ENCODE results near the gene SGIP1. TPM values are rescaled to one million over a fixed set of nuclear protein-coding genes. Genes with fewer than 3 reads are reported as not detected.

SGIP1 gene
- total RNA-seq, 1 experiment from 2014 or later: 1.6 TPM

DNA sequence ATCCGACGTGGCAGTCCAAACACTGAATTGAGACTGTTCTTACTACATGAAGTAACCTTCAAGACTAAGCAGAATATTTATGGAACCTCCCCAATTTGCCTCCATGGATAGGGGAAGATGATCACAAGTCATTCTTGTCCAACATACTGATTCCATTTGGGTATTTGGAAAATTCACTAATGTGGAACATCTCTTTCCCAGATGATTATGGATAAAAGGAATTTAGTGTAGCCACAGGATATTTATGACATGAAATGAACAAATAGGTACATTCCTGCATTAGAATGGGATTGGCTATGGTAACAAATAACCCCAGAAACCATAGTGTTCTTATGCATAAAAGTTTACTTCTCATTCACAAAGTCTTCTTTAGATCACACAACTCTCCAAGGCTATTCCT is 40.2 kb upstream of the SGIP1 start:
- DNase-seq (ENCODE audit: low spot score): no peak
- ChIA-PET CTCF (no interaction called here), POLR2A (ENCODE audit: low non-redundant PET) (no interaction called here)
- Histone ChIP-seq H3K4me1 (ENCODE audit: insufficient read depth, low read length, poor library complexity, severe bottlenecking) (no peaks in the 10 kb centered on the region), H3K27me3 (replicated peaks; ENCODE audit: insufficient read depth, low read depth, low read length, poor library complexity) (no peaks in the 10 kb centered on the region), H3K9me3 (ENCODE audit: low read depth, low read length, poor library complexity, severe bottlenecking) (no peaks in the 10 kb centered on the region), H3K4me3 (ENCODE audit: low read depth, low read length, poor library complexity, severe bottlenecking) (no peak overlapping the region), H3K27ac (ENCODE audit: low read depth, low read length, poor library complexity, severe bottlenecking) (no peak overlapping the region), H3K36me3 (ENCODE audit: insufficient read depth, low read length, poor library complexity, severe bottlenecking) (no peaks in the 10 kb centered on the region)
- no TSS peak for BruUV-seq (replicated peaks)
- TF ChIP-seq, protein P1, sequence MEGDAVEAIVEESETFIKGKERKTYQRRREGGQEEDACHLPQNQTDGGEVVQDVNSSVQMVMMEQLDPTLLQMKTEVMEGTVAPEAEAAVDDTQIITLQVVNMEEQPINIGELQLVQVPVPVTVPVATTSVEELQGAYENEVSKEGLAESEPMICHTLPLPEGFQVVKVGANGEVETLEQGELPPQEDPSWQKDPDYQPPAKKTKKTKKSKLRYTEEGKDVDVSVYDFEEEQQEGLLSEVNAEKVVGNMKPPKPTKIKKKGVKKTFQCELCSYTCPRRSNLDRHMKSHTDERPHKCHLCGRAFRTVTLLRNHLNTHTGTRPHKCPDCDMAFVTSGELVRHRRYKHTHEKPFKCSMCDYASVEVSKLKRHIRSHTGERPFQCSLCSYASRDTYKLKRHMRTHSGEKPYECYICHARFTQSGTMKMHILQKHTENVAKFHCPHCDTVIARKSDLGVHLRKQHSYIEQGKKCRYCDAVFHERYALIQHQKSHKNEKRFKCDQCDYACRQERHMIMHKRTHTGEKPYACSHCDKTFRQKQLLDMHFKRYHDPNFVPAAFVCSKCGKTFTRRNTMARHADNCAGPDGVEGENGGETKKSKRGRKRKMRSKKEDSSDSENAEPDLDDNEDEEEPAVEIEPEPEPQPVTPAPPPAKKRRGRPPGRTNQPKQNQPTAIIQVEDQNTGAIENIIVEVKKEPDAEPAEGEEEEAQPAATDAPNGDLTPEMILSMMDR (conservative IDR thresholded peaks at IDR 0.05; ENCODE audit: low read depth, low read length): no peak
- TF ChIP-seq EZH2 (IDR thresholded peaks at IDR 0.05; ENCODE audit: borderline replicate concordance, low read depth, low read length, poor library complexity, severe bottlenecking): no peak
- intact Hi-C loops (cut with micrococcal nuclease; ENCODE audit: unreplicated experiment): no loop called here

GRCh38 chr1:66494482-66494881 is 39.5 kb upstream of the SGIP1 start:
- H3K36me3 ChIP-seq (ENCODE audit: insufficient read depth, low read length, poor library complexity, severe bottlenecking): no peaks in the 10 kb centered on the region
- no peak overlapping the region for H3K27ac ChIP-seq (ENCODE audit: low read depth, low read length, poor library complexity, severe bottlenecking)
- DNase-seq (ENCODE audit: low spot score): no peak
- no peaks in the 10 kb centered on the region for H3K4me1 ChIP-seq (ENCODE audit: insufficient read depth, low read length, poor library complexity, severe bottlenecking)
- H3K9me3 ChIP-seq (ENCODE audit: low read depth, low read length, poor library complexity, severe bottlenecking): no peaks in the 10 kb centered on the region
- H3K4me3 ChIP-seq (ENCODE audit: low read depth, low read length, poor library complexity, severe bottlenecking): no peak overlapping the region
- no TSS peak for BruUV-seq (replicated peaks)
- CTCF ChIA-PET: no interaction called here
- H3K27me3 ChIP-seq (replicated peaks; ENCODE audit: insufficient read depth, low read depth, low read length, poor library complexity): no peaks in the 10 kb centered on the region
- POLR2A ChIA-PET (ENCODE audit: low non-redundant PET): no interaction called here
- intact Hi-C loops (cut with micrococcal nuclease; ENCODE audit: unreplicated experiment): no loop called here
- TF ChIP-seq, protein P1 (conservative IDR thresholded peaks at IDR 0.05; ENCODE audit: low read depth, low read length): no peak

DNA sequence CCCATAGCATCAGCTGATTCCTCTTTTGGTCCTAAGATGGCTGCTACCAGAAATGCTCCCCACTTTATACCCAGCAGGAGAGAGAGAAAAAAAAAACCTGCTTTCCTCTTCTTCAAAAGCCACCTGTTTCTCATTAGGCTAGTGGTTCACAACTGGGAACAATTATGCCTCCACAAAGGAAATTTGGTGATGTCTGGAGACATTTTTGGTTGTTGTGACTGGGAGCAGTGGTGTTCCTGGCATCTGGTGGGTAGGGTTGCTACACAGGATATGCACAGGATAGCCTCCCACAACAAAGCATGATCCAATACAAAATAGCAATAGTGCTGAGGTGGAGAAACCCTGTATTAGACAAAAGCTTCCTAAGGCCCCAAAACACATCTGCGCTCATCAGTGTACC is 38.5 kb upstream of the SGIP1 start:
- DNase-seq (ENCODE audit: low spot score): peak; percentile 33
- H3K27ac ChIP-seq (ENCODE audit: low read depth, low read length, poor library complexity, severe bottlenecking): no peak overlapping the region
- H3K4me3 ChIP-seq (ENCODE audit: low read depth, low read length, poor library complexity, severe bottlenecking): no peak overlapping the region
- H3K9me3 ChIP-seq (ENCODE audit: low read depth, low read length, poor library complexity, severe bottlenecking): no peaks in the 10 kb centered on the region
- H3K27me3 ChIP-seq (replicated peaks; ENCODE audit: insufficient read depth, low read depth, low read length, poor library complexity): no peaks in the 10 kb centered on the region
- POLR2A ChIA-PET (ENCODE audit: low non-redundant PET): no interaction called here
- CTCF ChIA-PET: interaction anchor here (0.6 kb wide), 1 partner anchor 44 kb away, joined by 5 read pairs; no protein-coding TSS in a partner anchor
- no peak for TF ChIP-seq EZH2 (IDR thresholded peaks at IDR 0.05; ENCODE audit: borderline replicate concordance, low read depth, low read length, poor library complexity, severe bottlenecking)
- TF ChIP-seq, protein P1 (conservative IDR thresholded peaks at IDR 0.05; ENCODE audit: low read depth, low read length): no peak
- intact Hi-C loops (cut with micrococcal nuclease; ENCODE audit: unreplicated experiment): no loop called here
- no peaks in the 10 kb centered on the region for H3K36me3 ChIP-seq (ENCODE audit: insufficient read depth, low read length, poor library complexity, severe bottlenecking)
- no TSS peak for BruUV-seq (replicated peaks)
- H3K4me1 ChIP-seq (ENCODE audit: insufficient read depth, low read length, poor library complexity, severe bottlenecking): no peaks in the 10 kb centered on the region
